SK-N-SH treated with all-trans-retinoic acid at 6 μM for 48 hours (cell line): Measurements from ENCODE around the gene GPNMB.

Experiments used
- ARNTL ChIP-seq: fragments of 450-650 bp; formaldehyde crosslinking; IDR thresholded peaks from 2 replicates; pipeline ENCODE4 v1.5.0; 2020; ENCODE audit warnings: low read depth, mild to moderate bottlenecking, moderate library complexity, borderline replicate concordance
- CSDC2 ChIP-seq: fragments of 250-450 bp; sonication (Bioruptor Pico); IDR thresholded peaks from 2 replicates; pipeline ENCODE4 v1.5.0; 2020; ENCODE audit warnings: mild to moderate bottlenecking, moderate library complexity
- ESRRG ChIP-seq: fragments of 250-450 bp; sonication (Bioruptor Pico); IDR thresholded peaks from 2 replicates; pipeline ENCODE4 v1.6.1; 2021; ENCODE audit warnings: mild to moderate bottlenecking
- PATZ1 ChIP-seq: fragments of 250-450 bp; sonication (Bioruptor Pico); IDR thresholded peaks from 2 replicates; pipeline ENCODE4 v1.8.0; 2020; ENCODE audit warnings: mild to moderate bottlenecking, moderate library complexity, borderline replicate concordance
- PPARA ChIP-seq: fragments of 250-450 bp; sonication (Bioruptor Pico); IDR thresholded peaks from 2 replicates; pipeline ENCODE4 v1.5.0; 2020; ENCODE audit warnings: mild to moderate bottlenecking, borderline replicate concordance
- RARB ChIP-seq: fragments of 250-450 bp; sonication (Bioruptor Pico); IDR thresholded peaks from 2 replicates; pipeline ENCODE4 v1.8.0; 2021; ENCODE audit warnings: mild to moderate bottlenecking, moderate library complexity
- ZFP3 ChIP-seq: fragments of 250-450 bp; sonication (Bioruptor Pico); IDR thresholded peaks from 2 replicates; pipeline ENCODE4 v1.5.0; 2020; ENCODE audit warnings: mild to moderate bottlenecking, moderate library complexity
- ZFP30 ChIP-seq: fragments of 450-650 bp; formaldehyde crosslinking; IDR thresholded peaks from 2 replicates; pipeline ENCODE4 v1.5.0; 2022; ENCODE audit warnings: mild to moderate bottlenecking, moderate library complexity

GRCh38 chr7:23264916-23265458 is 18.4 kb downstream of the GPNMB start:
- no peak for TF ChIP-seq PPARA
- no peak for TF ChIP-seq ARNTL (CRISPR knock-in tag)
- TF ChIP-seq RARB (CRISPR knock-in tag), result no peak
- no peak for TF ChIP-seq ZFP30 (CRISPR knock-in tag)
- TF ChIP-seq PATZ1 (CRISPR knock-in tag), result no peak
- no peak for TF ChIP-seq ESRRG (CRISPR knock-in tag)
- no peak for TF ChIP-seq ZFP3
- no peak for TF ChIP-seq CSDC2 (CRISPR knock-in tag)
